SJSA1 (cell line): ENCODE results near the gene BTBD16. TPM values are rescaled to one million over a fixed set of nuclear protein-coding genes. Genes with fewer than 3 reads are reported as not detected.

Source experiments
- DNase-seq, 2 experiments: peaks; one replicate each; pipeline ENCODE4 v3.0.0-alpha.2; 2015 to 2020; ENCODE audit warnings: low spot score in 2 of 2, low read depth in 1 of 2
- H3K27ac ChIP-seq: fragments of 250-450 bp; sonication (Bioruptor Pico); 2 replicates; pipeline ENCODE4 v1.5.1; 2020; ENCODE audit warnings: mild to moderate bottlenecking, moderate library complexity
- H3K27me3 ChIP-seq: fragments of 250-450 bp; sonication (Bioruptor Pico); replicated peaks from 2 replicates; pipeline ENCODE4 v1.5.1; 2020; ENCODE audit warnings: mild to moderate bottlenecking, moderate library complexity
- H3K36me3 ChIP-seq: fragments of 250-450 bp; sonication (Bioruptor Pico); 2 replicates; pipeline ENCODE4 v1.5.1; 2020; ENCODE audit warnings: mild to moderate bottlenecking
- H3K4me1 ChIP-seq: fragments of 250-450 bp; sonication (Bioruptor Pico); replicated peaks from 2 replicates; pipeline ENCODE4 v1.6.1; 2021; ENCODE audit warnings: mild to moderate bottlenecking
- H3K4me3 ChIP-seq: fragments of 250-450 bp; sonication (Bioruptor Pico); 2 replicates; pipeline ENCODE4 v1.5.1; 2020; ENCODE audit warnings: mild to moderate bottlenecking
- H3K9me3 ChIP-seq: fragments of 250-450 bp; sonication (Bioruptor Pico); replicated peaks from 2 replicates; pipeline ENCODE4 v1.5.1; 2020; ENCODE audit warnings: mild to moderate bottlenecking
- total RNA-seq: library from RNA; depleted of rRNA; stranded (reverse); fragments of >200 nt; shearing (Covaris generic); gene quantifications from 2 replicates; pipeline ENCODE4 v1.2.3, GENCODE V29; 2014; rRNA removed

Gene BTBD16
- total RNA-seq, 1 experiment from 2014 or later: not detected

DNA sequence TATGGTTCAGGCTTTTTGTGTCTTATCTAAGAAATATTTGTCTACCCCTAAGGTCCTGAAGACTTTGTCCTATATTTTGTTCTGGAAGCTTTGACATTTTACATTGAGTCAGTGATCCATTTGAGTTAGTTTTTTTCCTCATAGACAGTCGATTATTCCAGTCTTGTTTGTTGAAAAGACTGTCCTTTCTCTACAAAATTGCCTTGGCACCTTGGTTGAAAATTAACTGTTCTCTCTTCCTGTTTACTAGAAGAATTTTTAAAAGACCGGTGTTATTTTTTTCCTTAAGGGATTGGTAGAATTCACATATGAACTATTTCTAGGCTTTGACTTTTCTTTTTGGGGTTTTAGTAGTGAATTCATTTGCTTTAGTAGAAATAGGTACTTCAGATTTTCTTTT, 115.4 kb downstream of the BTBD16 start:
- H3K4me3 ChIP-seq: no peak overlapping the region
- no peaks in the 10 kb centered on the region for H3K27me3 ChIP-seq
- 0 out of 2 replicates have a peak, but pooled peaks cover 4% of the 10 kb centered on the region for H3K4me1 ChIP-seq
- no peak overlapping the region for H3K27ac ChIP-seq
- no peaks in the 10 kb centered on the region for H3K9me3 ChIP-seq
- DNase-seq: no peak
- no peaks in the 10 kb centered on the region for H3K36me3 ChIP-seq

DNA sequence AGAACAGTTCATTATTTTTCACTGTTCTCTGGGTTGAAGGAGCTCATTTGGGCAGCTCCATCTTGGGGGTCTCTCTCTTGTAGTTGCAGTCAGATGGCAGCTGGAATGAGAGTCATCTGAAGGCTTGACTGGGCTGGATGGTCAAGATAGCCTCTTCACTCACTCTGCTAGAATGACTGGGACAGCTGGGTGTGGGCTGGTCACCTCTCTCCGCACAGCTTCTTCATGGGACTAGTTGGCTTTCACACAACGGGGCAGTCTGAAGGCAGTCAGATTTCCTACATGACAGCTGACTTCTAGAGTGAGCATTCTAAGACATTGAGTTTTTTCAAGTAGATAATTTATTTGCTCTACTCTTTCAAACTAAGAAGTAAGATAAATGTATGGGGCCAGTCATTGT, 116.5 kb downstream of the BTBD16 start:
- Histone ChIP-seq H3K27ac (no peak overlapping the region), H3K36me3 (no peaks in the 10 kb centered on the region), H3K4me3 (no peak overlapping the region), H3K9me3 (no peaks in the 10 kb centered on the region), H3K4me1 (0 out of 2 replicates have a peak, but pooled peaks cover 4% of the 10 kb centered on the region), H3K27me3 (no peaks in the 10 kb centered on the region)
- DNase-seq: no peak

Other genes starting within 250 kb of the BTBD16 start
- gene PLEKHA1, start 103.4 kb downstream of the BTBD16 start, total RNA-seq: 15.8 and 23.5 TPM in 2 replicates
- not detected in 2 replicates for gene ARMS2, start 183.4 kb downstream of the BTBD16 start, total RNA-seq
- 8.4 and 12.3 TPM in 2 replicates for gene HTRA1, start 190.3 kb downstream of the BTBD16 start, total RNA-seq